Measurements from ENCODE around the gene ACP5.

ACP5 gene

DNA sequence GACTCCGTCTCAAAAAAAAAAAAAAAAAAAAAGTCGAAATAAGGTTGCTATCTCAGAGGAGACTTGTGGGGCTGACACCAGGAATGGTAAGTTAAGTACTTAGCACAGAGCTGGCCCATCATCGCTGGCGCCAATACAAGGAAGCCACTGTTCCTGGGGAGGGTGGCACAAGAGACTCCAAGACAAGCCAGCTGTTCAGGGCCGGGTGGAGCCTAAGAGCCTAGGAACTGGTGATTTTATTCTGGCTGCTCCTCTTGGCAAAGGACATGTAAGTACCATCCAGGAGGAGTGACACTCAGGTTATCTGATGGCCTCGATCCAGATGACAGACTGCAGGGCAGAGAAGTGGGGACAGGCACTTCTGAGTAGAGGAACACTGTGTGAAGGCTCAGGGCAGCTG, 22.2 kb downstream of the ACP5 start:
- TF ChIP-seq ZNF70 (CRISPR knock-in tag; IDR thresholded peaks at IDR 0.05) (no peak), ZC3H10 (CRISPR knock-in tag; IDR thresholded peaks at IDR 0.05) (no peak), OSR1 (CRISPR knock-in tag; IDR thresholded peaks at IDR 0.05) (no peak), PPARA (CRISPR knock-in tag; IDR thresholded peaks at IDR 0.05; ENCODE audit: borderline replicate concordance) (no peak), BACH2 (CRISPR knock-in tag; IDR thresholded peaks at IDR 0.05; ENCODE audit: borderline replicate concordance) (no peak), ZNF8 (CRISPR knock-in tag; IDR thresholded peaks at IDR 0.05) (no peak), ISL1 (CRISPR knock-in tag; IDR thresholded peaks at IDR 0.05) (no peak), ESRRG (CRISPR knock-in tag; IDR thresholded peaks at IDR 0.05) (no peak), RARB (CRISPR knock-in tag; IDR thresholded peaks at IDR 0.05) (no peak), CSDC2 (CRISPR knock-in tag; IDR thresholded peaks at IDR 0.05) (no peak), ZFP30 (CRISPR knock-in tag; IDR thresholded peaks at IDR 0.05) (no peak), ZNF565 (CRISPR knock-in tag; conservative IDR thresholded peaks at IDR 0.05; ENCODE audit: low read depth) (no peak), SNAI2 (CRISPR knock-in tag; IDR thresholded peaks at IDR 0.05) (no peak), GLIS3 (CRISPR knock-in tag; IDR thresholded peaks at IDR 0.05) (no peak)
- TF ChIP-seq, protein P1, sequence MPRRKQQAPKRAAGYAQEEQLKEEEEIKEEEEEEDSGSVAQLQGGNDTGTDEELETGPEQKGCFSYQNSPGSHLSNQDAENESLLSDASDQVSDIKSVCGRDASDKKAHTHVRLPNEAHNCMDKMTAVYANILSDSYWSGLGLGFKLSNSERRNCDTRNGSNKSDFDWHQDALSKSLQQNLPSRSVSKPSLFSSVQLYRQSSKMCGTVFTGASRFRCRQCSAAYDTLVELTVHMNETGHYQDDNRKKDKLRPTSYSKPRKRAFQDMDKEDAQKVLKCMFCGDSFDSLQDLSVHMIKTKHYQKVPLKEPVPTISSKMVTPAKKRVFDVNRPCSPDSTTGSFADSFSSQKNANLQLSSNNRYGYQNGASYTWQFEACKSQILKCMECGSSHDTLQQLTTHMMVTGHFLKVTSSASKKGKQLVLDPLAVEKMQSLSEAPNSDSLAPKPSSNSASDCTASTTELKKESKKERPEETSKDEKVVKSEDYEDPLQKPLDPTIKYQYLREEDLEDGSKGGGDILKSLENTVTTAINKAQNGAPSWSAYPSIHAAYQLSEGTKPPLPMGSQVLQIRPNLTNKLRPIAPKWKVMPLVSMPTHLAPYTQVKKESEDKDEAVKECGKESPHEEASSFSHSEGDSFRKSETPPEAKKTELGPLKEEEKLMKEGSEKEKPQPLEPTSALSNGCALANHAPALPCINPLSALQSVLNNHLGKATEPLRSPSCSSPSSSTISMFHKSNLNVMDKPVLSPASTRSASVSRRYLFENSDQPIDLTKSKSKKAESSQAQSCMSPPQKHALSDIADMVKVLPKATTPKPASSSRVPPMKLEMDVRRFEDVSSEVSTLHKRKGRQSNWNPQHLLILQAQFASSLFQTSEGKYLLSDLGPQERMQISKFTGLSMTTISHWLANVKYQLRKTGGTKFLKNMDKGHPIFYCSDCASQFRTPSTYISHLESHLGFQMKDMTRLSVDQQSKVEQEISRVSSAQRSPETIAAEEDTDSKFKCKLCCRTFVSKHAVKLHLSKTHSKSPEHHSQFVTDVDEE (CRISPR knock-in tag; IDR thresholded peaks at IDR 0.05): no peak
- TF ChIP-seq, protein P2, sequence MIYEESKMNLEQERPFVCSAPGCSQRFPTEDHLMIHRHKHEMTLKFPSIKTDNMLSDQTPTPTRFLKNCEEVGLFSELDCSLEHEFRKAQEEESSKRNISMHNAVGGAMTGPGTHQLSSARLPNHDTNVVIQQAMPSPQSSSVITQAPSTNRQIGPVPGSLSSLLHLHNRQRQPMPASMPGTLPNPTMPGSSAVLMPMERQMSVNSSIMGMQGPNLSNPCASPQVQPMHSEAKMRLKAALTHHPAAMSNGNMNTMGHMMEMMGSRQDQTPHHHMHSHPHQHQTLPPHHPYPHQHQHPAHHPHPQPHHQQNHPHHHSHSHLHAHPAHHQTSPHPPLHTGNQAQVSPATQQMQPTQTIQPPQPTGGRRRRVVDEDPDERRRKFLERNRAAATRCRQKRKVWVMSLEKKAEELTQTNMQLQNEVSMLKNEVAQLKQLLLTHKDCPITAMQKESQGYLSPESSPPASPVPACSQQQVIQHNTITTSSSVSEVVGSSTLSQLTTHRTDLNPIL (CRISPR knock-in tag; IDR thresholded peaks at IDR 0.05; ENCODE audit: low read depth): no peak
- TF ChIP-seq, protein P3, sequence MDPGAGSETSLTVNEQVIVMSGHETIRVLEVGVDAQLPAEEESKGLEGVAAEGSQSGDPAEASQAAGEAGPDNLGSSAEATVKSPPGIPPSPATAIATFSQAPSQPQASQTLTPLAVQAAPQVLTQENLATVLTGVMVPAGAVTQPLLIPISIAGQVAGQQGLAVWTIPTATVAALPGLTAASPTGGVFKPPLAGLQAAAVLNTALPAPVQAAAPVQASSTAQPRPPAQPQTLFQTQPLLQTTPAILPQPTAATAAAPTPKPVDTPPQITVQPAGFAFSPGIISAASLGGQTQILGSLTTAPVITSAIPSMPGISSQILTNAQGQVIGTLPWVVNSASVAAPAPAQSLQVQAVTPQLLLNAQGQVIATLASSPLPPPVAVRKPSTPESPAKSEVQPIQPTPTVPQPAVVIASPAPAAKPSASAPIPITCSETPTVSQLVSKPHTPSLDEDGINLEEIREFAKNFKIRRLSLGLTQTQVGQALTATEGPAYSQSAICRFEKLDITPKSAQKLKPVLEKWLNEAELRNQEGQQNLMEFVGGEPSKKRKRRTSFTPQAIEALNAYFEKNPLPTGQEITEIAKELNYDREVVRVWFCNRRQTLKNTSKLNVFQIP (CRISPR knock-in tag; IDR thresholded peaks at IDR 0.05; ENCODE audit: borderline replicate concordance, low read depth): no peak

GRCh38 chr19:11554160-11554559, 23.3 kb downstream of the ACP5 start:
- TF ChIP-seq, protein P4, sequence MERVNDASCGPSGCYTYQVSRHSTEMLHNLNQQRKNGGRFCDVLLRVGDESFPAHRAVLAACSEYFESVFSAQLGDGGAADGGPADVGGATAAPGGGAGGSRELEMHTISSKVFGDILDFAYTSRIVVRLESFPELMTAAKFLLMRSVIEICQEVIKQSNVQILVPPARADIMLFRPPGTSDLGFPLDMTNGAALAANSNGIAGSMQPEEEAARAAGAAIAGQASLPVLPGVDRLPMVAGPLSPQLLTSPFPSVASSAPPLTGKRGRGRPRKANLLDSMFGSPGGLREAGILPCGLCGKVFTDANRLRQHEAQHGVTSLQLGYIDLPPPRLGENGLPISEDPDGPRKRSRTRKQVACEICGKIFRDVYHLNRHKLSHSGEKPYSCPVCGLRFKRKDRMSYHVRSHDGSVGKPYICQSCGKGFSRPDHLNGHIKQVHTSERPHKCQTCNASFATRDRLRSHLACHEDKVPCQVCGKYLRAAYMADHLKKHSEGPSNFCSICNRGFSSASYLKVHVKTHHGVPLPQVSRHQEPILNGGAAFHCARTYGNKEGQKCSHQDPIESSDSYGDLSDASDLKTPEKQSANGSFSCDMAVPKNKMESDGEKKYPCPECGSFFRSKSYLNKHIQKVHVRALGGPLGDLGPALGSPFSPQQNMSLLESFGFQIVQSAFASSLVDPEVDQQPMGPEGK (CRISPR knock-in tag; IDR thresholded peaks at IDR 0.05; ENCODE audit: borderline replicate concordance): no peak
- TF ChIP-seq ZNF565 (CRISPR knock-in tag; conservative IDR thresholded peaks at IDR 0.05; ENCODE audit: low read depth): no peak
- TF ChIP-seq ZNF70 (CRISPR knock-in tag; IDR thresholded peaks at IDR 0.05): no peak
- TF ChIP-seq PPARA (CRISPR knock-in tag; IDR thresholded peaks at IDR 0.05; ENCODE audit: borderline replicate concordance): no peak
- no peak for ATAC-seq

More for the DNA sequence above, 22.2 kb downstream of the ACP5 start:
- no peak for ATAC-seq

DNA sequence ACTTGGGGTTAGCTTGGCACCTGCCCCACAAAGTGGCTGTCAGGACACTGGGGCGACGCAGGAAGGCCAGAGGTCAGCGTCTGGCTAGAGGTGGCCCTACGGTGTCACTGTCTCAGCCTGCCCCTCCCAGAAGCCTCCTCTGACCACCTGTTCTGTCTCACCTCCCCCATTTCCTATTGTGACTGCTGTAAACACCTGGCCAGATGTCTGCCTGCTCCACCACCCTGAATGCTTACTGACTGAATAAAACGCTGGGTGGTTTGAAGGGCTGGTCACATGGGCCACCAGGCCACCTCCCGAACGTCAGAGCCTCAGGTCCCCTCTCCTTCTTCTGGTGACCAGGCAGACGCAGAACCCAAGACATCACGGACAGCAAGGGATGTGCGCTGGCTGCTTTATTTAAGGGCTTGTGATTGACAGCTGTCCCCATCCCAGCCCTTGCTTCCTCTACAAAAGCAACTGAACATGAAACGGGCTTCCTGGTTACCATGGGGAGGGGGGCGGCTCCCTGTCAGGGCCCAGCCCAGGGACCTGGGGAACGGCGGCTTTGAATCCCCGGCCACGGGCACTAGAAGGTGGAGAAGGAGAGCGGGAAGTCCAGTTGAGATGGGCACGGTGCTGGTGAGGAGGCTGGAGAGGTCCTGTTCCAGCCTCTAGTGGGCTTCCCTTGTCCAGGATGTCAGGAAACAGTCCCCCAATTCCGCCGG, 24.6 kb downstream of the ACP5 start:
- TF ChIP-seq TOX (CRISPR knock-in tag; IDR thresholded peaks at IDR 0.05; ENCODE audit: borderline replicate concordance) (no peak), TCF4 (CRISPR knock-in tag; IDR thresholded peaks at IDR 0.05; ENCODE audit: borderline replicate concordance) (no peak), ZFP3 (CRISPR knock-in tag; IDR thresholded peaks at IDR 0.05) (no peak), BACH2 (CRISPR knock-in tag; IDR thresholded peaks at IDR 0.05; ENCODE audit: borderline replicate concordance) (no peak), ISL1 (CRISPR knock-in tag; IDR thresholded peaks at IDR 0.05) (no peak), OSR1 (CRISPR knock-in tag; IDR thresholded peaks at IDR 0.05) (no peak)
- TF ChIP-seq, protein P5, sequence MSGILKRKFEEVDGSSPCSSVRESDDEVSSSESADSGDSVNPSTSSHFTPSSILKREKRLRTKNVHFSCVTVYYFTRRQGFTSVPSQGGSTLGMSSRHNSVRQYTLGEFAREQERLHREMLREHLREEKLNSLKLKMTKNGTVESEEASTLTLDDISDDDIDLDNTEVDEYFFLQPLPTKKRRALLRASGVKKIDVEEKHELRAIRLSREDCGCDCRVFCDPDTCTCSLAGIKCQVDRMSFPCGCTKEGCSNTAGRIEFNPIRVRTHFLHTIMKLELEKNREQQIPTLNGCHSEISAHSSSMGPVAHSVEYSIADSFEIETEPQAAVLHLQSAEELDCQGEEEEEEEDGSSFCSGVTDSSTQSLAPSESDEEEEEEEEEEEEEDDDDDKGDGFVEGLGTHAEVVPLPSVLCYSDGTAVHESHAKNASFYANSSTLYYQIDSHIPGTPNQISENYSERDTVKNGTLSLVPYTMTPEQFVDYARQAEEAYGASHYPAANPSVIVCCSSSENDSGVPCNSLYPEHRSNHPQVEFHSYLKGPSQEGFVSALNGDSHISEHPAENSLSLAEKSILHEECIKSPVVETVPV (CRISPR knock-in tag; IDR thresholded peaks at IDR 0.05): no peak
- TF ChIP-seq, protein P2 (CRISPR knock-in tag; IDR thresholded peaks at IDR 0.05; ENCODE audit: low read depth): no peak
- TF ChIP-seq, protein P4 (CRISPR knock-in tag; IDR thresholded peaks at IDR 0.05; ENCODE audit: borderline replicate concordance): no peak
- ATAC-seq: no peak

Data from SK-N-SH treated with all-trans-retinoic acid at 6 μM for 48 hours (cell line).